Naive B cell (primary cell): ENCODE results near the gene SEL1L. TPM values are rescaled to one million over a fixed set of nuclear protein-coding genes. Genes with fewer than 3 reads are reported as not detected.
"Not testable (repeated sequence)": the region's sequence is repeated elsewhere in the genome, so short reads cannot be mapped to it uniquely, and the experiment has no call there.

Source experiments
- ATAC-seq, 2 donors: fragments of 150-1000 bp; cut with Tn5 transposase; 2 replicates each; pipeline ENCODE4 v1.10.0; 2021; ENCODE audit warnings: low read depth in 2 of 2, mild to moderate bottlenecking in 2 of 2, moderate library complexity in 2 of 2
- DNase-seq: peaks from one replicate; pipeline ENCODE4 v3.0.0; 2022
- H3K27ac Mint-ChIP-seq, 6 donors: one replicate each; pipeline ENCODE4 v1.8.0; 2020 to 2022; ENCODE audit warnings: mild to moderate bottlenecking in 6 of 6, mixed read lengths in 6 of 6, moderate library complexity in 5 of 6, inconsistent platforms in 2 of 6
- H3K27me3 Mint-ChIP-seq, 3 donors: one replicate each; pipeline ENCODE4 v1.8.0; 2021 to 2022; ENCODE audit warnings: mixed read lengths in 3 of 3, mild to moderate bottlenecking in 1 of 3
- H3K36me3 Mint-ChIP-seq, 2 donors: one replicate each; pipeline ENCODE4 v1.8.0; 2020 to 2022; ENCODE audit warnings: mixed read lengths in 2 of 2, inconsistent platforms in 1 of 2, mild to moderate bottlenecking in 1 of 2
- H3K4me1 Mint-ChIP-seq, 3 donors: one replicate each; pipeline ENCODE4 v1.8.0; 2020 to 2022; ENCODE audit warnings: mixed read lengths in 3 of 3, inconsistent platforms in 1 of 3, mild to moderate bottlenecking in 1 of 3, moderate library complexity in 1 of 3
- H3K4me3 Mint-ChIP-seq, 8 donors: one replicate each; pipeline ENCODE4 v1.8.0; 2020 to 2022; ENCODE audit warnings: mild to moderate bottlenecking in 8 of 8, mixed read lengths in 8 of 8, moderate library complexity in 8 of 8, inconsistent platforms in 2 of 8
- H3K9me3 Mint-ChIP-seq, 7 donors: one replicate each; pipeline ENCODE4 v1.8.0; 2020 to 2022; ENCODE audit warnings: mixed read lengths in 7 of 7, mild to moderate bottlenecking in 5 of 7, inconsistent platforms in 2 of 7, moderate library complexity in 1 of 7
- polyA plus RNA-seq, 6 donors: library from polyadenylated mRNA; unstranded; fragments of 300-500 nt; fragmentation: Illumina TruSeq; gene quantifications; one replicate each; pipeline ENCODE4 v1.2.3, GENCODE V29; 2021; ENCODE audit warnings: low read depth in 6 of 6

SEL1L gene
- polyA plus RNA-seq, 6 donors from 2014 or later = 11.6 to 22.5 (median 15.5) TPM

DNA sequence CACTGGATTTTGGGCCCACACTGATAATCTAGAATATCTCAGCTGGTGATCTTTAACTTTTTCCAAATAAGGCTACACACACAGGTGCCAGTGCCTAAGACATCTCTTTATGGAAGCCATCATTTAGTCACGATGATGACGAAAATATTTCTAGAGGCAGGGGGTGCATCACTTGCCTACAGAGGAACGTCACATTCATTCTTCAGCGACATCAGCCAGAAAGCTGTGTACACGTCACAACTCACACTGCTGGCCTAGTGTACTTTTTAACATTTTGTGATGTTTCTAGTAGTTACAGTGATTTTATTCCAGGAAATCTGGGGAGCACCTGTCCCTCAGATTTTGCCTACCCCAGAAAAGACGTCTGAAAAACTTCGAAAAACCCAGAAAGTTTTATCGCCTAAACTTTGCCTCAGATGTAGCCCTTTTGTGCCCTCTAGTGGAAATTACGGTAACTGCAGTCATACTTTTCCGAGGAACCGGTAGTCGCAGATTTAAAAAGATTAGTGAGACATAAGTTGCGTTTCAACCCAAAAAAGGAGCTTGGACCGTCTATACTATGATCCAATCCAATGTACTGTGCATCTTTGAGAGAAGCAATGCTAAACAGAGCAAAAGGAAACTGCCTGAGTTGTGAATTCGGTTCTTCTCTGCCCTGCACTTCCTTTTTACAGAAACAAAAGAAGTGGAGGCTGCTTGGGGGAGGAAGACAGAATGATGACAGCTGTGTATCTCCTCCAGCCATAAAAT is 69.2 kb downstream of the SEL1L start:
- H3K9me3 Mint-ChIP-seq = no peaks in the 10 kb centered on the region
- H3K36me3 Mint-ChIP-seq = no peaks in the 10 kb centered on the region
- H3K27me3 Mint-ChIP-seq = peaks cover 0 to 5% (median 3%) of the 10 kb centered on the region in 3 donors
- H3K27ac Mint-ChIP-seq = peak overlapping the region in 4 of 6 donors; percentile 12 to 87 (median 69)
- DNase-seq = peak; percentile 55
- H3K4me1 Mint-ChIP-seq = peaks cover 0 to 5% (median 4%) of the 10 kb centered on the region in 3 donors
- ATAC-seq = peak; percentile 38 to 67
- H3K4me3 Mint-ChIP-seq = peak overlapping the region; percentile 73 to 90 (median 82)

DNA sequence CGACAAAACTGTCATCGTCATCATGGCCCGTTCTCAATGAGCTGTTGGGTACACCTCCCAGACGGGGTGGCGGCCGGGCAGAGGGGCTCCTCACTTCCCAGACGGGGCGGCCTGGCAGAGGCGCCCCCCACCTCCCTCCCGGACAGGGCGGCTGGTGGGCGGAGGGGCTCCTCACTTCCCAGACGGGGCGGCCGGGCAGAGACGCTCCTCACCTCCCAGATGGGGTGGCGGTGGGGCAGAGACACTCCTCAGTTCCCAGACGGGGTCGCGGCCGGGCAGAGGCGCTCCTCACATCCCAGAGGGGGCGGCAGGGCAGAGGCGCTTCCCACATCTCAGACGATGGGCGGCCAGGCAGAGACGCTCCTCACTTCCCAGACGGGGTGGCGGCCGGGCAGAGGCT is 71.3 kb downstream of the SEL1L start:
- not testable (repeated sequence) for H3K27ac Mint-ChIP-seq, H3K27me3 Mint-ChIP-seq, H3K36me3 Mint-ChIP-seq, ATAC-seq, H3K4me1 Mint-ChIP-seq, DNase-seq, H3K4me3 Mint-ChIP-seq, H3K9me3 Mint-ChIP-seq

DNA sequence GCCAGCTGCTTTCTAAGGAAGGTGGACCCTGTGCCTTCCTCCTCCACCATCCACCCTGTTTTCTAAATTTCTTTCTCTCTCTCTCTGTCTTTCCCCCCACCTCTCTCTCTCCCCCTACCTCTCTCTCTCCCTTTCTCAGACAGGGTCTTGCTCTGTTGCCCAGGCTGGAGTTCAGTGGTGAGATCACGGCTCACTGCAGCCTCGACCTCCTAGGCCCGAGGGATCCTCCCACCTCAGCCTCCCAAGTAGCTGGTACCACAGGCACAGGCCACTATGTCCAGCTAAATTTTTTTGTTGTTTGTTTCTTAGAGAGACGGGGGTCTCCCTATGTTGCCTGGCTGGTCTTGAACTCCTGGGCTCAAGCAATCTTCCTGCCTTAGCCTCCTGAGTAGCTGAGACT is 73.7 kb downstream of the SEL1L start:
- DNase-seq = no peak
- H3K27ac Mint-ChIP-seq = no peak overlapping the region
- H3K36me3 Mint-ChIP-seq = no peaks in the 10 kb centered on the region
- no peak overlapping the region for H3K4me3 Mint-ChIP-seq
- no peak for ATAC-seq
- H3K9me3 Mint-ChIP-seq = no peaks in the 10 kb centered on the region
- H3K4me1 Mint-ChIP-seq = peaks cover under 1 to 5% (median 4%) of the 10 kb centered on the region in 3 donors
- peaks cover 0 to 5% (median 3%) of the 10 kb centered on the region in 3 donors for H3K27me3 Mint-ChIP-seq

DNA sequence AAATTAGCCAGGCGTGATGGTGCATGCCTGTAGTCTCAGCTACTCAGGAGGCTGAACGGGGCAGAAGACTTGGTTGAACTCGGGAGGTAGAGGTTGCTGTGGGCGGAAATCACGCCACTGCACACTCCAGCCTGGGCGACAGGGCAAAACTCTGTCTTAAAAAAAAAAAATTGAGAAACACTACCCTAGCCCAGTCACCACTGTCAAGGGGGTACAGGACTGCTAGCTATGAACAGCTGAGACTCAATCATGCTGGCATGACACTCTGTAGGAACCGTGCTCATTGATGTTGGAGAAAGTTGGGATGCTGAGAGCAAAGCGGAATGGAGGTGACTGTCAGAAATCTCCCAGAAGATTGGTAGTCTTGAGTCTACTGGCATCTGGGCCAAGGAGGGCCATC is 75.3 kb downstream of the SEL1L start:
- Mint-ChIP-seq H3K9me3 (no peaks in the 10 kb centered on the region), H3K4me3 (no peak overlapping the region), H3K36me3 (no peaks in the 10 kb centered on the region), H3K4me1 (peaks cover 0 to 5% (median 3%) of the 10 kb centered on the region in 3 donors), H3K27me3 (peaks cover 0 to 5% (median 3%) of the 10 kb centered on the region in 3 donors), H3K27ac (no peak overlapping the region)
- DNase-seq (no peak), ATAC-seq (no peak)

DNA sequence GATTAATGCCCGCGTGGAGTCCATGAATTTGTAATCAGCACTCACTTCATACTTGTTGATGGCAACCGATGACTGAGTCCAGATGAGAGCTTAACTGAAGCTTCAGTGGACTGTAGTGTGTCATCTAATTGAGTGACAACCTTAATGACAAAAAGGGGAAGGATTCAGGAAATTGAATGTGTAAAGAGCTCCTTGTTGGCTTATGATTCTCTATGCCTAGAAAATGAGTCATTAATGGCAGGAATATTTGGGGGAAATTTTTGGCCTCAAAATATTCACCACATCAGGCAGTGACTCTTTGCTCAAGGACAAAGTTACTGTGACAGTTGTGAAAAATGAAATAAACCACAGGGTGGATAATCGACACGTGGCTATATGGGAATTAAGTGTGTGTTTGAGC is 78.3 kb downstream of the SEL1L start:
- Mint-ChIP-seq H3K9me3 (peaks cover 0 to 2% (median 0%) of the 10 kb centered on the region in 7 donors), H3K27me3 (peaks cover 6 to 14% (median 8%) of the 10 kb centered on the region in 3 donors), H3K36me3 (peaks cover 0 to 5% of the 10 kb centered on the region in 2 donors), H3K4me1 (peaks cover 0 to 5% (median 3%) of the 10 kb centered on the region in 3 donors), H3K4me3 (no peak overlapping the region), H3K27ac (no peak overlapping the region)
- DNase-seq (no peak), ATAC-seq (no peak)

DNA sequence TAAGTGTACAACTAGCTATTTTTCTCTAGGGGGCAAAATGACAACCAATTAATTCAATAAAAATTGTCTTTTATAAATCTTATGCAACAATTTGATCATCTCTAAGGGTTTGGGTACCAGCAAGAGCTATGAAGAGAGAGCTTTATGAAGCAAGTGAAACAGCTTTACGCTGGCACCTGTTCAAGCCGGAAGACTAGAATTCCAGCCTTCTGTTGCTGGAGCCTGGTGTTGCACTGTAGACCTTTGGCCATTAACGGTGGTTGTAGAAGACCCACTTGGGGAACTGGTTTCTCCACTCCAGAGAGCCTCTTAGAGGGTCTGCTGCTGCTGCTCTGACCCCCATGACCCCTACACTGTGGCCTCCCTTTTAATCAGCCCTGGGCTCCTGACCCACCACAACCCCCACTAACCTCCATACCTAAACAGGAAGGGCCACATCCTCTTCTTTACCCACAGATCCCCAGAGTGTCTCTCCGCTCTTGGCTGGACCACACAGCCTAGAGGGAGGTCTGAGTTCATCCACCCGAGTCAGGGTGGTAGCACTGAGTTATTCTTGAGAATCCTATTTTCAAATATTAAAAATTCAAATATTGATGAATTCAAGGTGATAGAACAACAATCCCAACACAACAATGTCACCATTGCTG is 79.0 kb downstream of the SEL1L start:
- H3K4me3 Mint-ChIP-seq = no peak overlapping the region
- H3K27ac Mint-ChIP-seq = no peak overlapping the region
- H3K4me1 Mint-ChIP-seq = peaks cover 0 to 5% (median 3%) of the 10 kb centered on the region in 3 donors
- DNase-seq (no peak), ATAC-seq (no peak)
- H3K27me3 Mint-ChIP-seq = peaks cover 7 to 18% (median 10%) of the 10 kb centered on the region in 3 donors
- peaks cover 0 to 2% (median 0%) of the 10 kb centered on the region in 7 donors for H3K9me3 Mint-ChIP-seq
- H3K36me3 Mint-ChIP-seq = peaks cover 0 to 7% of the 10 kb centered on the region in 2 donors

DNA sequence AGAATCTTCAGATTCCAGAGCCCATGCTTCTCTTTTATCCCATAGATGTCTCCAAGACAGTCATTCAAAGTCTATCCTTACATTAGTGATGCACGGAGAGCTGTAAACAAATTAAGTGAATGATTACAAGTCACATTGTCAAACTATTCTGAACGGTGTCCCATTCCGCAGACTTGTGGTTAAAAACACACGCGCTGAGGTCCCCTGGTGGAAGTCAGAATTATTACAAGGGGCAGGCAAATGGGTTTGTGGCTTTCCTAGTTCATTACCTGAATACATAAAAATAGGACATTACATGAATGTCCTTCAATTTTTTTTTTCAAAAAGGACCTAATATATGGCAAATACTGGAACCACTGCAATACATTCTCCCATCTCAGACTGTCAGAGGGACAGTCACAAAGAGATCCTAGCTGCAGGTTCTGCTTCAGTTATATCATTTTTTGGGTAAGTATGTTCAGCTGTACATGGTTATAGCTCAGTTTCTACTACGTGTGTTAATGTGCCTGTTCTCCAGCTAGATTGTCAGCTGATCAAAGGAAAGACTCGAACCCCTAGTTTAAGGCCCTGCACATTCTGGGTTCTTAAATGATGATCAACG is 80.4 kb downstream of the SEL1L start:
- Mint-ChIP-seq H3K36me3 (peaks cover 0 to 7% of the 10 kb centered on the region in 2 donors), H3K4me3 (no peak overlapping the region)
- peak; percentile 32 for DNase-seq

DNA sequence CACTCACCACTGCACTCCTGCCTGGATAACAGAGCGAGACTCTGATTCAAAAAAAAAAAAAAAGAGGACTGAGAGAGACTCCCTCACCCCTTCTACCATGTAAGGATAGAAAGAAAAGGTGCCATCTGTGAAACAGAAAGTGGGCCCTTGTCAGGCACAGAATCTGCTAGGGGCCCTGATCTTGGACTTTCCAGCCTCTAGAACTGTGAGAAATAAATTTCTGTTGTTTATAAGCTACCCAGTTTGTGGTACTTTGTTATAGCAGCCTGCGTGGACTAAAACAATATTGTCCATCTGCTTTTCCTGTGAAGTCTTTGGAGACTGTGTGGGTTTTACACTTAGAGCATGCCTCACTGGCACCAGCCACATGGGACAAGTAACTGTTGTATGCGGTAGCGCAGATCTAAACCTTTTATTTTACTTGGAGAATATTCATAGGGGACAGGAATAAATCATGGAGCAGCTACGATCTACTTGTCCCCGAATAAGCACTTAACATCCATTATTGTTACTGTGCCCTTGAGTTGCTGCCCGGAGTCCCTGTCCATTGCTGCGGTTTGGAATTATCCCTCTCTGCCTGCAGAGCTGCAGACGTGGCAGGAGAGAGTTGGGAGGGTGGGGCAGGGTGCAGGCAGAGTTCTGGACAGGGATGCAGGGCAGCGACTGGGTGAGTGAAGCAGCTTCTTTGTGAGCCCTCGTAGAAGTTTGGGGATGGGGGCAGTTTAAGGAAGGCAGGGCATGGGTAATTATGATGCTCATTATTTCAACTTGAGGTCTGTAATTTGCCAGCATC is 81.1 kb downstream of the SEL1L start:
- ATAC-seq (peak in 1 of 2 donors; percentile 14), DNase-seq (no peak)
- Mint-ChIP-seq H3K4me3 (no peak overlapping the region), H3K36me3 (peaks cover 0 to 7% of the 10 kb centered on the region in 2 donors), H3K9me3 (peaks cover 0 to 2% (median 0%) of the 10 kb centered on the region in 7 donors), H3K4me1 (peaks cover 0 to 5% (median 3%) of the 10 kb centered on the region in 3 donors), H3K27me3 (peaks cover 19 to 27% (median 24%) of the 10 kb centered on the region in 3 donors), H3K27ac (no peak overlapping the region)

More for the DNA sequence above, 80.4 kb downstream of the SEL1L start:
- Mint-ChIP-seq H3K27ac (no peak overlapping the region), H3K4me1 (peaks cover 0 to 5% (median 3%) of the 10 kb centered on the region in 3 donors), H3K9me3 (peaks cover 0 to 2% (median 0%) of the 10 kb centered on the region in 7 donors), H3K27me3 (peaks cover 16 to 23% (median 23%) of the 10 kb centered on the region in 3 donors)
- ATAC-seq = peak; percentile 27 to 56

DNA sequence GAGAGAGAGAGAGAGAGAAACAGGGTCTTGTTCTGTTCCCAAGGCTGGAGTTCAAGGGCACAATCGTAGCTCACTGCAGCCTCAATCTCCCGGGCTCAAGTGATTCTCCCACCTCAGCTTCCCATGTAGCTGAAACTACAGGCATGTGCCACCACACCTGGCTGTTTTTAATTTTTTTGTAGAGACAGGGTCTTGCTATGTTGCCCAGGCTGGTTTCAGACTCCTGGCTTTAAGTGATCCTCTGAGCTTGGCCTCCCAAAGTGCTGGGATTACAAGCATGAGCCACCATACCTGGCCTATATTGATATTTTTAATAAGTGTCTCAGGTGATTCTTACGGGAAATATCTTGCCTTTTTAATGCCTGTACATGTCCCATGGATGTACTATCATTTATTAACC is 82.7 kb downstream of the SEL1L start:
- H3K4me3 Mint-ChIP-seq = no peak overlapping the region
- H3K27me3 Mint-ChIP-seq = peaks cover 24 to 27% (median 25%) of the 10 kb centered on the region in 3 donors
- H3K4me1 Mint-ChIP-seq = peaks cover 0 to 5% (median 3%) of the 10 kb centered on the region in 3 donors
- peaks cover 0 to 7% of the 10 kb centered on the region in 2 donors for H3K36me3 Mint-ChIP-seq
- no peak for ATAC-seq
- H3K9me3 Mint-ChIP-seq = peaks cover 0 to 3% (median 0%) of the 10 kb centered on the region in 7 donors
- no peak overlapping the region for H3K27ac Mint-ChIP-seq
- no peak for DNase-seq

DNA sequence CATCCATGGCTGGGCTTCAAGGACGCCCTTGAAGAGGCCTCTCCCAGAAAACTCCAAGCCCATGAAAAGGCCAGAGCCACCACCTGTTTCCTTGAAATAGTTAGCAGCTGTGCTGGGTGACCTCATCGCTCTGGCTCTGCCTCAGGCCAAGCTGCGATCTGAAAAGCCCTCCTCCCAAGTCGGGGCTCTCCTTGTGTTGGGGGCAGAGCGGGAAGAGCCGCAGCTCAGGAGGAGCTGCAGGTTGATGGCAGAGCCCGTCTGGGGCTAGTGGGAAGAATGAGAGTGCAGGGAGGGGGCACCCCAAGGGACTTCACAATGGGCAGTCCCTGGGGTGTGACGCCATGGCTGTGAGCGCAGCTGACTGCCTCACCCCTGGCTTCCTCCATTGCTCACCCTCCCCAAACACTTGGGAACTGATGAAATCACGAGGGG is 83.5 kb downstream of the SEL1L start:
- Mint-ChIP-seq H3K27me3 (peaks cover 24 to 27% (median 25%) of the 10 kb centered on the region in 3 donors), H3K4me3 (no peak overlapping the region), H3K36me3 (peaks cover 0 to 7% of the 10 kb centered on the region in 2 donors), H3K27ac (no peak overlapping the region), H3K9me3 (peaks cover 0 to 6% (median 0%) of the 10 kb centered on the region in 7 donors), H3K4me1 (peaks cover 0 to 5% (median 3%) of the 10 kb centered on the region in 3 donors)
- ATAC-seq = no peak
- no peak for DNase-seq

DNA sequence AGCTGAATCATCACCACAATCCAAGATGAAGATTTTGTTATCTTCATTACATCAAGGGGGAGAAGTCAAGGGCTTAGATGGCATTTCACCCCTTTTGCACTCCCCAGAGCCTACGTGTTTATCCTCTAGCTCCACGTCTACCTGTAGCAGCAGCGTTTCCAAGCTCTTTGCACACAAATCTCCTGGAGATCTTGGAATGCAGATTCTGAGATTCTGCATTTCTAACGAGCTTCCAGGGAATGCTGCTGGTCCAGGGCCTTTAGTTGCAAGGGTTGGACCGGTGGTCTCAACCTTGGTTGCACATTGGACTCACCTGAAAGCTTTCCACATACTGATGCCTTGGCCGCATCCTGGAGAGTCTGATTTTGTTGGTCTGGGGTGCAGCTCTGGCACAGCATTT is 84.1 kb downstream of the SEL1L start:
- peaks cover 0 to 7% of the 10 kb centered on the region in 2 donors for H3K36me3 Mint-ChIP-seq
- H3K4me3 Mint-ChIP-seq = no peak overlapping the region
- peaks cover 0 to under 1% (median 0%) of the 10 kb centered on the region in 3 donors for H3K4me1 Mint-ChIP-seq
- peaks cover 24 to 28% (median 25%) of the 10 kb centered on the region in 3 donors for H3K27me3 Mint-ChIP-seq
- DNase-seq (no peak), ATAC-seq (no peak)
- H3K9me3 Mint-ChIP-seq = peaks cover 0 to 6% (median 0%) of the 10 kb centered on the region in 7 donors
- no peak overlapping the region for H3K27ac Mint-ChIP-seq

DNA sequence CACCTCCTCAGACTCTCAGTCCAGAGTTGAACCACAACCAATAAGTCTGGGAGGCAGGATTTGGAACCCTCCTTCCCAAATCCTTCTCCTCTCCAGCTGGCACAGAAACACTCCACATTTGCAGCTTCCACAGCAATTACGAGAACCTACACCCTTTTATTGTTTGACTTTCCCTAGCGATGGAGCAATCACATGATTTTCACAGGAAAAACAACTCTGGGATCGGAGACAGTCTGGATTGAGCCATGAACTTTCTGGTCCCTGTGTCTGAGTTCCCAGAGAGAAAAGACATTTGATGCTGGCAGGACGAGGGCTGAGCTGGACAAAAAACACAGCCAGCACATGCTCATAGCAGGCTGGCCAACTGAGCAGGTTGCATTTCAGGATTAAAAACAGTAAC is 84.5 kb downstream of the SEL1L start:
- no peak overlapping the region for H3K4me3 Mint-ChIP-seq
- peaks cover 25 to 33% (median 27%) of the 10 kb centered on the region in 3 donors for H3K27me3 Mint-ChIP-seq
- H3K36me3 Mint-ChIP-seq = peaks cover 0 to 7% of the 10 kb centered on the region in 2 donors
- ATAC-seq (no peak), DNase-seq (no peak)
- H3K4me1 Mint-ChIP-seq = no peaks in the 10 kb centered on the region
- H3K27ac Mint-ChIP-seq = no peak overlapping the region
- peaks cover 0 to 6% (median 0%) of the 10 kb centered on the region in 7 donors for H3K9me3 Mint-ChIP-seq
